Nephron (organoid): ENCODE measurements around the gene PHYH.

ENCODE experiments used
- H3K27ac Mint-ChIP-seq, 3 experiments: 2 replicates each; pipeline ENCODE4 v1.8.0; 2020; ENCODE audit warnings: mixed read lengths in 3 of 3, mild to moderate bottlenecking in 2 of 3, moderate library complexity in 1 of 3
- H3K27me3 Mint-ChIP-seq: 2 replicates; pipeline ENCODE4 v1.8.0; 2021; ENCODE audit warnings: low read depth, mild to moderate bottlenecking, moderate library complexity, mixed read lengths
- H3K36me3 Mint-ChIP-seq: 2 replicates; pipeline ENCODE4 v1.8.0; 2020; ENCODE audit warnings: low read depth, mixed read lengths
- H3K4me1 Mint-ChIP-seq: 2 replicates; pipeline ENCODE4 v1.8.0; 2020; ENCODE audit warnings: mixed read lengths
- H3K4me3 Mint-ChIP-seq, 3 experiments: 2 replicates each; pipeline ENCODE4 v1.8.0; 2020; ENCODE audit warnings: mild to moderate bottlenecking in 3 of 3, mixed read lengths in 3 of 3, moderate library complexity in 2 of 3
- H3K9me3 Mint-ChIP-seq: 2 replicates; pipeline ENCODE4 v1.8.0; 2020; ENCODE audit warnings: mixed read lengths
- TF ChIP-seq, protein P1 (sequence below), 3 experiments: fragments of 200-600 bp; sonication (generic); IDR thresholded peaks; one replicate each; pipeline ENCODE4 v1.5.0; 2021; ENCODE audit warnings: antibody characterized with exemption in 3 of 3; ENCODE audit not compliant: unreplicated experiment in 3 of 3

PHYH gene

GRCh38 chr10:13328126-13328525 is 28.3 kb upstream of the PHYH start:
- no peak overlapping the region for H3K4me3 Mint-ChIP-seq
- no peaks in the 10 kb centered on the region for H3K9me3 Mint-ChIP-seq
- H3K36me3 Mint-ChIP-seq, result peaks cover 90% of the 10 kb centered on the region
- TF ChIP-seq, protein P1, sequence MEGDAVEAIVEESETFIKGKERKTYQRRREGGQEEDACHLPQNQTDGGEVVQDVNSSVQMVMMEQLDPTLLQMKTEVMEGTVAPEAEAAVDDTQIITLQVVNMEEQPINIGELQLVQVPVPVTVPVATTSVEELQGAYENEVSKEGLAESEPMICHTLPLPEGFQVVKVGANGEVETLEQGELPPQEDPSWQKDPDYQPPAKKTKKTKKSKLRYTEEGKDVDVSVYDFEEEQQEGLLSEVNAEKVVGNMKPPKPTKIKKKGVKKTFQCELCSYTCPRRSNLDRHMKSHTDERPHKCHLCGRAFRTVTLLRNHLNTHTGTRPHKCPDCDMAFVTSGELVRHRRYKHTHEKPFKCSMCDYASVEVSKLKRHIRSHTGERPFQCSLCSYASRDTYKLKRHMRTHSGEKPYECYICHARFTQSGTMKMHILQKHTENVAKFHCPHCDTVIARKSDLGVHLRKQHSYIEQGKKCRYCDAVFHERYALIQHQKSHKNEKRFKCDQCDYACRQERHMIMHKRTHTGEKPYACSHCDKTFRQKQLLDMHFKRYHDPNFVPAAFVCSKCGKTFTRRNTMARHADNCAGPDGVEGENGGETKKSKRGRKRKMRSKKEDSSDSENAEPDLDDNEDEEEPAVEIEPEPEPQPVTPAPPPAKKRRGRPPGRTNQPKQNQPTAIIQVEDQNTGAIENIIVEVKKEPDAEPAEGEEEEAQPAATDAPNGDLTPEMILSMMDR (IDR thresholded peaks at IDR 0.05; ENCODE audit: unreplicated experiment in 3 of 3), result no peak
- no peaks in the 10 kb centered on the region for H3K27me3 Mint-ChIP-seq
- H3K4me1 Mint-ChIP-seq, result peaks cover 4% of the 10 kb centered on the region
- no peak overlapping the region for H3K27ac Mint-ChIP-seq

DNA sequence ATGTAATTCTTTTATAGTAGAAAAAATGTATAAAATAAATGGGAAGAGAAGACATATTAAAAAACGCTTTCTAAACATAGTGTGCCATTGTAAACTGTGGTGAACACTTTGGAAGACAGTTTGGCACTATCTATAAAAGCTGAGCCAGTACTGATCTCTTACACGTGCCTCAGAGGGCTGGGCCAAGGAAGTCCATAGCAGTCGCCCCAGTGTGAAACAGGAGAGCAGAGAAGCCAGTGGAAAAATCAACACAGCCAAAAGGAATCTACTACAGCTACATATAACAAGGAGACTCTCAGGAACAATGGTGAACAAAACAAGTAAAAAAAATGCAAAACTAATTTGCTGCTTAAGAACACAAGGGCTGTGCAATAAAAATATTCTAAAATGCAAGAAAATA is 27.7 kb upstream of the PHYH start:
- TF ChIP-seq, protein P1 (IDR thresholded peaks at IDR 0.05; ENCODE audit: unreplicated experiment in 3 of 3), result no peak
- Mint-ChIP-seq H3K4me1 (peaks cover 4% of the 10 kb centered on the region), H3K4me3 (no peak overlapping the region), H3K27me3 (no peaks in the 10 kb centered on the region), H3K36me3 (peaks cover 92% of the 10 kb centered on the region), H3K27ac (peak overlapping the region; percentile 61 to 73 (median 71)), H3K9me3 (no peaks in the 10 kb centered on the region)

GRCh38 chr10:13322615-13323148 is 22.8 kb upstream of the PHYH start:
- peaks cover 4% of the 10 kb centered on the region for H3K4me1 Mint-ChIP-seq
- no peak overlapping the region for H3K4me3 Mint-ChIP-seq
- no peak overlapping the region for H3K27ac Mint-ChIP-seq
- no peaks in the 10 kb centered on the region for H3K9me3 Mint-ChIP-seq
- TF ChIP-seq, protein P1 (IDR thresholded peaks at IDR 0.05; ENCODE audit: unreplicated experiment in 3 of 3), result no peak
- H3K36me3 Mint-ChIP-seq, result peaks cover 77% of the 10 kb centered on the region
- H3K27me3 Mint-ChIP-seq, result no peaks in the 10 kb centered on the region

GRCh38 chr10:13321576-13321975 is 21.7 kb upstream of the PHYH start:
- no peaks in the 10 kb centered on the region for H3K9me3 Mint-ChIP-seq
- TF ChIP-seq, protein P1 (IDR thresholded peaks at IDR 0.05; ENCODE audit: unreplicated experiment in 3 of 3), result no peak
- H3K4me1 Mint-ChIP-seq, result no peaks in the 10 kb centered on the region
- H3K4me3 Mint-ChIP-seq, result no peak overlapping the region
- H3K36me3 Mint-ChIP-seq, result peaks cover 75% of the 10 kb centered on the region
- H3K27me3 Mint-ChIP-seq, result no peaks in the 10 kb centered on the region
- H3K27ac Mint-ChIP-seq, result no peak overlapping the region

DNA sequence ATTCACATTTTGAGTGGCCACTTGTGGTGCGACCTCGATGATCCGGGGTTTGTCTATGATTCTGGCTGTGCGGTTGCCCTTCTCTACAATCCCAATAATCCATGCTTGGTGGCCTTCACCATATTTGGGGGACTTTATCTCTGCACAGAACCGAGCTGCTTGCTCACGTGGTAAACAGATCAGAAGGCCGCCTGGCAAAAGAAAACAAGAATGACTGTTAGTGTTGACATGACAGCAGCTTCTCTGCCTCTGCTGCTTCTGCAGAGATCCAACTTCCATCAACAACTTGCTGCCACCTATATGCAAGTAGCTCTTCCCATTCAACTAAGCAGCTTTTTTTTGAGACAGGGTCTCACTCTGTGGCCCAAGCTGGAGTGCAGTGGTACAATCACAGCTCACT is 19.3 kb upstream of the PHYH start:
- TF ChIP-seq, protein P1 (IDR thresholded peaks at IDR 0.05; ENCODE audit: unreplicated experiment in 3 of 3), result no peak
- Mint-ChIP-seq H3K27me3 (no peaks in the 10 kb centered on the region), H3K9me3 (no peaks in the 10 kb centered on the region), H3K4me1 (peaks cover 5% of the 10 kb centered on the region), H3K27ac (no peak overlapping the region), H3K4me3 (no peak overlapping the region), H3K36me3 (peaks cover 59% of the 10 kb centered on the region)

GRCh38 chr10:13317474-13317873 is 17.6 kb upstream of the PHYH start:
- Mint-ChIP-seq H3K27me3 (no peaks in the 10 kb centered on the region), H3K36me3 (peaks cover 44% of the 10 kb centered on the region), H3K4me3 (no peak overlapping the region), H3K4me1 (peaks cover 5% of the 10 kb centered on the region), H3K9me3 (no peaks in the 10 kb centered on the region), H3K27ac (no peak overlapping the region)
- TF ChIP-seq, protein P1 (IDR thresholded peaks at IDR 0.05; ENCODE audit: unreplicated experiment in 3 of 3), result no peak
